K562 (cell line): ENCODE results near the gene ALG11. TPM values are rescaled to one million over a fixed set of nuclear protein-coding genes. Genes with fewer than 3 reads are reported as not detected.
A peak's percentile ranks its signal among the peaks of the same experiment; 100 is the strongest.

ENCODE experiments used
- ATAC-seq: fragments of 200-7000 bp; cut with Tn5 transposase; 3 replicates; pipeline ENCODE4 v1.9.1; 2020; ENCODE audit warnings: moderate library complexity
- BruUV-seq: library from RNA; stranded (reverse); fragments of 400-500 nt; replicated peaks from 2 replicates; lab custom pipeline; 2021; lab: Mats Ljungman, UMichigan
- CTCF ChIA-PET: fragments of 300-600 bp; formaldehyde crosslinking; extraction: SDS; loops from one replicate; lab custom pipeline; 2021; ENCODE audit warnings: low intra/inter-chr PET ratio; lab: Yijun Ruan, JAX
- POLR2A ChIA-PET: fragments of 300-600, 350-650 bp; sonication (Branson Sonifier 250); formaldehyde crosslinking; extraction: SDS; loops from one replicate; lab custom pipeline; 2021; ENCODE audit warnings: antibody characterized with exemption, inconsistent platforms; lab: Yijun Ruan, JAX
- DNase-seq, 4 experiments: peaks; one replicate each; pipeline versions ENCODE4 v3.0.0 to v3.0.0-alpha.2; 2011 to 2018; ENCODE audit warnings: low spot score in 3 of 4, mixed read lengths in 3 of 4; ENCODE audit errors: extremely low read depth in 1 of 4
- FAIRE-seq: peaks from 2 replicates; lab custom pipeline; 2011; peaks lifted over from hg19 to GRCh38; lab: Jason Lieb, UNC
- H2AFZ ChIP-seq: 2 replicates; pipeline ENCODE4 v1.6.0; 2011; ENCODE audit warnings: low read depth, low read length, control low read depth, inconsistent platforms
- H3K27ac ChIP-seq: fragments of 200-600 bp; 3 replicates; pipeline ENCODE4 v1.8.0; 2011; ENCODE audit warnings: low read depth, mild to moderate bottlenecking, control low read depth, inconsistent platforms, low read length, moderate library complexity, mixed read lengths; ENCODE audit errors: extremely low read depth
- H3K27me3 ChIP-seq, 2 experiments: fragments of 300-600 bp in 1 of 2; 2 replicates in 1 of 2; 3 replicates in 1 of 2; pipeline versions ENCODE4 v1.6.0 to v1.8.0; 2011; ENCODE audit warnings: inconsistent platforms in 2 of 2, low read length in 2 of 2, mild to moderate bottlenecking in 1 of 2, mixed read lengths in 1 of 2, moderate library complexity in 1 of 2; ENCODE audit not compliant: control insufficient read depth in 2 of 2, insufficient read depth in 2 of 2
- H3K36me3 ChIP-seq: fragments of 300-600 bp; 3 replicates; pipeline ENCODE4 v1.8.0; 2011; ENCODE audit warnings: mild to moderate bottlenecking, low read length, inconsistent platforms; ENCODE audit not compliant: control insufficient read depth, insufficient read depth
- H3K4me1 ChIP-seq, 2 experiments: fragments of 200-600 bp in 1 of 2; replicated peaks in 1 of 2; 2 replicates in 1 of 2; 3 replicates in 1 of 2; pipeline versions ENCODE4 v1.5.1 to v1.8.0; 2011; ENCODE audit warnings: inconsistent platforms in 2 of 2, low read length in 2 of 2, mild to moderate bottlenecking in 1 of 2, mixed read lengths in 1 of 2, moderate library complexity in 1 of 2; ENCODE audit not compliant: control insufficient read depth in 2 of 2, insufficient read depth in 2 of 2
- H3K4me2 ChIP-seq: 2 replicates; pipeline ENCODE4 v1.6.1; 2011; ENCODE audit warnings: low read length, control low read depth, inconsistent platforms, mixed read lengths; ENCODE audit not compliant: insufficient read depth
- H3K4me3 ChIP-seq: fragments of 200-600 bp; sonication (generic), shearing (Covaris generic); 2 replicates; pipeline ENCODE4 v1.5.1; 2016; ENCODE audit warnings: control low read depth, inconsistent platforms
- H3K79me2 ChIP-seq: fragments of 200-600 bp; 3 replicates; pipeline ENCODE4 v1.8.0; 2011; ENCODE audit warnings: low read length, inconsistent platforms; ENCODE audit not compliant: control insufficient read depth, insufficient read depth
- H3K9ac ChIP-seq, 2 experiments: 2 replicates each; pipeline versions ENCODE4 v1.6.0 to v1.6.1; 2011; ENCODE audit warnings: low read depth in 2 of 2, low read length in 2 of 2, control low read depth in 1 of 2, inconsistent platforms in 1 of 2, mild to moderate bottlenecking in 1 of 2, mixed read lengths in 1 of 2; ENCODE audit not compliant: insufficient read depth in 1 of 2
- H3K9me1 ChIP-seq: one replicate; pipeline ENCODE4 v1.6.0; 2011; ENCODE audit warnings: inconsistent platforms, mild to moderate bottlenecking, low read length, moderate library complexity; ENCODE audit not compliant: control insufficient read depth, insufficient read depth
- H3K9me3 ChIP-seq: replicated peaks from 2 replicates; pipeline ENCODE4 v1.5.1; 2011; ENCODE audit warnings: low read depth, low read length, inconsistent platforms; ENCODE audit not compliant: control insufficient read depth, insufficient read depth
- H4K20me1 ChIP-seq: replicated peaks from 2 replicates; pipeline ENCODE4 v1.6.1; 2011; ENCODE audit warnings: low read length, inconsistent platforms, mixed read lengths; ENCODE audit not compliant: control insufficient read depth, insufficient read depth
- BACH1 ChIP-seq: fragments of 200-800 bp; sonication (Bioruptor generic); IDR thresholded peaks from 2 replicates; pipeline ENCODE4 v1.6.1; 2016; ENCODE audit warnings: missing genetic modification characterization, missing compliant biosample characterization
- CBFA2T2 ChIP-seq: fragments of 450-650 bp; conservative IDR thresholded peaks from 2 replicates; pipeline ENCODE4 v1.6.1; 2017; ENCODE audit warnings: mild to moderate bottlenecking
- CHCHD3 ChIP-seq: fragments of 250-450 bp; sonication (Bioruptor Pico); IDR thresholded peaks from 2 replicates; pipeline ENCODE4 v2.1.2; 2022; ENCODE audit warnings: mild to moderate bottlenecking
- FOXA1 ChIP-seq: fragments of 450-650 bp; IDR thresholded peaks from 2 replicates; pipeline ENCODE4 v1.6.1; 2016; ENCODE audit warnings: mild to moderate bottlenecking, borderline replicate concordance
- JUND ChIP-seq, 2 experiments: IDR thresholded peaks; 2 replicates in 1 of 2; 3 replicates in 1 of 2; pipeline ENCODE4 v1.6.1; 2011; ENCODE audit warnings: borderline replicate concordance in 2 of 2, low read depth in 2 of 2, low read length in 2 of 2, improper control_type of control experiment in 1 of 2, missing biosample characterization in 1 of 2, missing genetic modification characterization in 1 of 2, missing genetic modification reagents in 1 of 2
- MCM2 ChIP-seq: fragments of 450-650 bp; IDR thresholded peaks from 2 replicates; pipeline ENCODE4 v1.6.1; 2017; ENCODE audit warnings: low read depth, mild to moderate bottlenecking
- NCOA2 ChIP-seq, 2 experiments: fragments of 450-650 bp; IDR thresholded peaks; 2 replicates each; pipeline ENCODE4 v1.6.1; 2018; ENCODE audit warnings: mild to moderate bottlenecking in 2 of 2, moderate library complexity in 1 of 2; ENCODE audit not compliant: partially characterized antibody in 2 of 2
- NFRKB ChIP-seq: fragments of 450-650 bp; IDR thresholded peaks from 2 replicates; pipeline ENCODE4 v1.6.1; 2016; ENCODE audit warnings: low read depth
- PHTF2 ChIP-seq: fragments of 250-450 bp; sonication (Bioruptor Pico); IDR thresholded peaks from 2 replicates; pipeline ENCODE4 v1.5.0; 2021; ENCODE audit warnings: mild to moderate bottlenecking
- PML ChIP-seq: IDR thresholded peaks from 2 replicates; pipeline ENCODE4 v1.6.1; 2012; ENCODE audit warnings: low read length, inconsistent platforms
- RFX5 ChIP-seq: IDR thresholded peaks from 2 replicates; pipeline ENCODE4 v1.6.1; 2011; ENCODE audit warnings: low read depth, mild to moderate bottlenecking, improper control_type of control experiment, low read length
- SLC30A9 ChIP-seq: fragments of 250-450 bp; sonication (Bioruptor Pico); IDR thresholded peaks from 2 replicates; pipeline ENCODE4 v1.8.0; 2022; ENCODE audit warnings: mild to moderate bottlenecking, moderate library complexity
- SMAD4 ChIP-seq: fragments of 250-450 bp; sonication (Bioruptor Pico); conservative IDR thresholded peaks from 2 replicates; pipeline ENCODE4 v1.8.0; 2021; ENCODE audit warnings: inconsistent platforms, mild to moderate bottlenecking, moderate library complexity
- ZNF764 ChIP-seq: fragments of 250-450 bp; sonication (Bioruptor Pico); IDR thresholded peaks from 2 replicates; pipeline ENCODE4 v1.4.0; 2020; ENCODE audit warnings: low read depth, mild to moderate bottlenecking, moderate library complexity
- WGBS: fragments of 100-300 bp; shearing (Covaris generic); methylation state at CpG from one replicate; pipeline ENCODE4 v1.1.6; 2016; ENCODE audit warnings: low coverage, mixed read lengths; ENCODE audit not compliant: insufficient coverage; ENCODE audit errors: missing lambda C conversion rate; 5-methylcytosine and 5-hydroxymethylcytosine counted together
- in situ Hi-C: fragments of 300-500 bp; cut with MboI; formaldehyde crosslinking; loops from 4 replicates; pipeline ENCODE4 v1.15.0; 2018; ENCODE audit warnings: inconsistent platforms, mixed read lengths
- intact Hi-C: fragments of 100-400 bp; cut with micrococcal nuclease; formaldehyde crosslinking; loops from 2 replicates; pipeline ENCODE4 v1.14.2; 2022
- polyA plus RNA-seq, 8 experiments: library from polyadenylated mRNA; depleted of rRNA in 4 of 8; stranded (reverse) in 5 of 8; unstranded in 3 of 8; fragments of >200 nt; fragmentation: Nextera tagmentation in 2 of 8; fragmentation: Illumina TruSeq in 1 of 8; extraction: Ambion mirVana in 2 of 8; extraction: Trizol in 1 of 8; gene quantifications; 2 replicates each; pipeline versions ENCODE4 v1.2.1 to v1.2.3, GENCODE V29; 2011 to 2014; ENCODE audit warnings: inconsistent platforms in 1 of 8, missing spikeins in 1 of 8
- total RNA-seq, 7 experiments: library from RNA; depleted of rRNA in 6 of 7; stranded (reverse); fragments of >200 nt in 6 of 7; fragmentation: Illumina TruSeq in 2 of 7; extraction: Trizol in 2 of 7; gene quantifications; 2 replicates each; pipeline versions ENCODE4 v1.2.1 to v1.2.3, GENCODE V29; 2011 to 2021; ENCODE audit warnings: low replicate concordance in 1 of 7
- TF ChIP-seq, protein P1 (sequence below): fragments of 250-450 bp; sonication (Bioruptor Pico); IDR thresholded peaks from 2 replicates; pipeline ENCODE4 v1.4.0; 2020; ENCODE audit warnings: mild to moderate bottlenecking, moderate library complexity, borderline replicate concordance
- TF ChIP-seq, protein P2 (sequence below), 2 experiments: fragments of 450-650 bp in 1 of 2; sonication (generic) in 1 of 2; formaldehyde crosslinking in 1 of 2; IDR thresholded peaks in 1 of 2; conservative IDR thresholded peaks in 1 of 2; 2 replicates each; pipeline versions ENCODE4 v1.6.1 to v1.8.1; 2016 to 2023; ENCODE audit warnings: mild to moderate bottlenecking in 2 of 2, moderate library complexity in 2 of 2, inconsistent platforms in 1 of 2, missing genetic modification reagents in 1 of 2

ALG11 gene
- total and polyA plus RNA-seq, 9 of the 15 experiments (the other 6 are each of a cell fraction or from before 2014, with no cell fraction given) = 7.3 to 19.2 (median 16.3) TPM

DNA sequence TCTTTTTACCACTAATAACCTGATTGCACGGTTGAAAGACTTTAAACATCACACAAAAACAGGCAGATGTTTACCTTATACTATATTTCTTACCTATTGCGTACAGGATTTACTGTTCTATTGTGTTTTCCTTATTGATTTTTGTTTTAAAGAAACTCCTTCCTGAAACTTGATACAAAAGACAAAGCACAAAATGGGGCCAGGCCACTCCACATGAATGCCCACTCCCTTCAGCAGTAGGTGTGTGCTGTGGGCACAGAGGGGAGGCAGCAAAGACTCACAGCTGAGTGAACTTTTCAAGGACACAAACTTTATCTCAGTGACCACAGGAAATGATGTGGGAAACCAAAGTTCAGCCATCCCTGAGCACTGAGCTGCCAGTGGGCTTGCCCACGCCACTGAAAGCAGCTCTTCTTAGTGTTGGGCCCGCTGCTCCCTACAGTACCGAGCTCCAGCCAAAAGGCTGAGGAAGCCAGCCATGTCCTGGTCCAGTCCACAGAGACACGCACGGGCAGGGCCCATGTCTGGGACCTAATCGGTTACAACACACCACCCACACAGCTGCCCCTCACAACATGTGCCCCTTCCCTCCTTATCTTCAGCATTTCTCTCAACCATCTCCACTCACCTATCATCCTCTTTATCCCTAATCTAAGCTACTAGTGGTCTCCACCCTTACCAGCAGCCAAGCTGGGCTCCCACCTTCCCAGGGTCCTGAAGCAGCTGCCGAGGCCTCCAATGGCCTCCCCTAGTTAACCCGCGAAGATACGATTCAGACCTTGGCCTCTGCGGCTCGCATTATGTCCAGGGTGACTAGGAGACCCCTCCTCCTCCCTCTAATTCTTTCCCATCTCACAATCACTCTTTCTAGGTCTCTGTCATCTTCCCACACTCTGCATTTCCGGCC lies 40.4 kb upstream of the ALG11 start:
- BruUV-seq = no TSS peak
- Histone ChIP-seq H3K9ac (peak overlapping the region in 1 of 2 experiments; percentile 37; a peak in 2 of 4 replicates), H3K79me2 (peaks cover 49% of the 10 kb centered on the region), H3K36me3 (peaks cover 55% of the 10 kb centered on the region), H3K9me1 (no peaks in the 10 kb centered on the region), H3K27ac (no peak overlapping the region; the same call in 2 of the 3 replicates), H3K4me3 (no peak overlapping the region), H3K4me1 (peaks cover 18 to 28% of the 10 kb centered on the region in 2 experiments), H4K20me1 (no peaks in the 10 kb centered on the region)
- intact Hi-C loops = no loop called here
- peak; percentile 56 for FAIRE-seq
- ChIA-PET POLR2A (interaction anchor here (1.1 to 2.3 kb wide), 2 partner anchors 9 to 10 kb away, joined by 3 to 13 read pairs; no protein-coding TSS in a partner anchor), CTCF (no interaction called here)
- in situ Hi-C loops = no loop called here
- TF ChIP-seq, protein P1, sequence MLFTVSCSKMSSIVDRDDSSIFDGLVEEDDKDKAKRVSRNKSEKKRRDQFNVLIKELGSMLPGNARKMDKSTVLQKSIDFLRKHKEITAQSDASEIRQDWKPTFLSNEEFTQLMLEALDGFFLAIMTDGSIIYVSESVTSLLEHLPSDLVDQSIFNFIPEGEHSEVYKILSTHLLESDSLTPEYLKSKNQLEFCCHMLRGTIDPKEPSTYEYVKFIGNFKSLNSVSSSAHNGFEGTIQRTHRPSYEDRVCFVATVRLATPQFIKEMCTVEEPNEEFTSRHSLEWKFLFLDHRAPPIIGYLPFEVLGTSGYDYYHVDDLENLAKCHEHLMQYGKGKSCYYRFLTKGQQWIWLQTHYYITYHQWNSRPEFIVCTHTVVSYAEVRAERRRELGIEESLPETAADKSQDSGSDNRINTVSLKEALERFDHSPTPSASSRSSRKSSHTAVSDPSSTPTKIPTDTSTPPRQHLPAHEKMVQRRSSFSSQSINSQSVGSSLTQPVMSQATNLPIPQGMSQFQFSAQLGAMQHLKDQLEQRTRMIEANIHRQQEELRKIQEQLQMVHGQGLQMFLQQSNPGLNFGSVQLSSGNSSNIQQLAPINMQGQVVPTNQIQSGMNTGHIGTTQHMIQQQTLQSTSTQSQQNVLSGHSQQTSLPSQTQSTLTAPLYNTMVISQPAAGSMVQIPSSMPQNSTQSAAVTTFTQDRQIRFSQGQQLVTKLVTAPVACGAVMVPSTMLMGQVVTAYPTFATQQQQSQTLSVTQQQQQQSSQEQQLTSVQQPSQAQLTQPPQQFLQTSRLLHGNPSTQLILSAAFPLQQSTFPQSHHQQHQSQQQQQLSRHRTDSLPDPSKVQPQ (CRISPR knock-in tag) = no peak
- TF ChIP-seq BACH1 = no peak
- no peak for TF ChIP-seq MCM2
- TF ChIP-seq CBFA2T2 = no peak
- no peak for TF ChIP-seq ZNF764 (CRISPR knock-in tag)
- no peak for TF ChIP-seq NFRKB
- no peak for TF ChIP-seq JUND (IDR thresholded peaks at IDR 0.05; ENCODE audit: borderline replicate concordance, low read depth, low read length)
- TF ChIP-seq JUND (tag; IDR thresholded peaks at IDR 0.05; ENCODE audit: borderline replicate concordance, low read depth, low read length) = no peak
- no peak for TF ChIP-seq CHCHD3 (CRISPR knock-in tag)
- TF ChIP-seq RFX5 = no peak
- TF ChIP-seq FOXA1 = no peak
- TF ChIP-seq PML = no peak
- no peak for TF ChIP-seq SMAD4 (CRISPR knock-in tag)
- no peak for TF ChIP-seq NCOA2 (IDR thresholded peaks at IDR 0.05; ENCODE audit: partially characterized antibody in 2 of 2)
- TF ChIP-seq, protein P2, sequence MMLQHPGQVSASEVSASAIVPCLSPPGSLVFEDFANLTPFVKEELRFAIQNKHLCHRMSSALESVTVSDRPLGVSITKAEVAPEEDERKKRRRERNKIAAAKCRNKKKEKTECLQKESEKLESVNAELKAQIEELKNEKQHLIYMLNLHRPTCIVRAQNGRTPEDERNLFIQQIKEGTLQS (IDR thresholded peaks at IDR 0.05) = no peak
- TF ChIP-seq, protein P2 (CRISPR knock-in tag; conservative IDR thresholded peaks at IDR 0.05) = no peak
- TF ChIP-seq SLC30A9 (CRISPR knock-in tag) = no peak
- TF ChIP-seq PHTF2 (CRISPR knock-in tag) = no peak
- TF ChIP-seq, all 486 proteins: peak for 0
- Histone ChIP-seq H3K27me3 (no peaks in the 10 kb centered on the region), H3K4me2 (no peak overlapping the region), H3K9me3 (no peaks in the 10 kb centered on the region; the same call in 1 of the 2 replicates), H2AFZ (no peak overlapping the region)
- WGBS = 91% methylated on average over 14 of the region's 15 CpGs
- ATAC-seq = no peak
- no peak for DNase-seq
